ENCODE results near the gene IPO4.

DNA sequence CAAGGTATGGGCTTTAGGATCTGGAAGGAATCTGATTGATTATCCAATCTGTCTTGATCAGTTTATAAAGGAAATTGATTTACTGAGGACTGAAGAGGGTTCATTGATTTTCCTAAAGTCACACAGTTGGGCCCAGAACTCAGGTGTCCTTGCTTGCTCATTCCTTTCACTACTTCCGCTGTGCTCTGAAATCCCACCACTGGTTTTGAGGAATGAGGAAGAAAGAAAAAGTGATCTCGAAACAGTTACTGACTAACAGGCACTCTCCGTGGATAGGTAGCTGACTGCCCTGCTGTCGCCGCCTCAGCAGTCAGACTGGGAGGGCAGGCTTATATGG lies 58.3 kb downstream of the IPO4 start, which contains the start of gene FITM1:
- no peak for TF ChIP-seq TCF12 (IDR thresholded peaks at IDR 0.05; ENCODE audit: low read depth)
- no peak for TF ChIP-seq TEAD4 (IDR thresholded peaks at IDR 0.05)
- TF ChIP-seq NFIC (IDR thresholded peaks at IDR 0.05) = no peak
- no peak for TF ChIP-seq YY1 (IDR thresholded peaks at IDR 0.05; ENCODE audit: low read depth)
- no peak for TF ChIP-seq EGR1 (IDR thresholded peaks at IDR 0.05)
- TF ChIP-seq RAD21 (IDR thresholded peaks at IDR 0.05; ENCODE audit: low read depth) = no peak
- TF ChIP-seq CEBPB (IDR thresholded peaks at IDR 0.05) = no peak
- TF ChIP-seq CREB1 (IDR thresholded peaks at IDR 0.05; ENCODE audit: low read depth) = no peak
- no peak for TF ChIP-seq REST (IDR thresholded peaks at IDR 0.05; ENCODE audit: low read depth)
- TF ChIP-seq TAF1 (IDR thresholded peaks at IDR 0.05; ENCODE audit: low read depth) = no peak
- TF ChIP-seq EP300 (IDR thresholded peaks at IDR 0.05; ENCODE audit: borderline replicate concordance) = no peak
- TF ChIP-seq MAX (IDR thresholded peaks at IDR 0.05) = no peak
- no peak for TF ChIP-seq FOXM1 (IDR thresholded peaks at IDR 0.05; ENCODE audit: borderline replicate concordance, low read depth)
- no peak for TF ChIP-seq ZBTB7A (IDR thresholded peaks at IDR 0.05; ENCODE audit: low read depth)
